Measurements from ENCODE around the gene TUBGCP6. TPM values are rescaled to one million over a fixed set of nuclear protein-coding genes. Genes with fewer than 3 reads are reported as not detected.
A peak's percentile ranks its signal among the peaks of the same experiment; 100 is the strongest.

Gene TUBGCP6, protein sequence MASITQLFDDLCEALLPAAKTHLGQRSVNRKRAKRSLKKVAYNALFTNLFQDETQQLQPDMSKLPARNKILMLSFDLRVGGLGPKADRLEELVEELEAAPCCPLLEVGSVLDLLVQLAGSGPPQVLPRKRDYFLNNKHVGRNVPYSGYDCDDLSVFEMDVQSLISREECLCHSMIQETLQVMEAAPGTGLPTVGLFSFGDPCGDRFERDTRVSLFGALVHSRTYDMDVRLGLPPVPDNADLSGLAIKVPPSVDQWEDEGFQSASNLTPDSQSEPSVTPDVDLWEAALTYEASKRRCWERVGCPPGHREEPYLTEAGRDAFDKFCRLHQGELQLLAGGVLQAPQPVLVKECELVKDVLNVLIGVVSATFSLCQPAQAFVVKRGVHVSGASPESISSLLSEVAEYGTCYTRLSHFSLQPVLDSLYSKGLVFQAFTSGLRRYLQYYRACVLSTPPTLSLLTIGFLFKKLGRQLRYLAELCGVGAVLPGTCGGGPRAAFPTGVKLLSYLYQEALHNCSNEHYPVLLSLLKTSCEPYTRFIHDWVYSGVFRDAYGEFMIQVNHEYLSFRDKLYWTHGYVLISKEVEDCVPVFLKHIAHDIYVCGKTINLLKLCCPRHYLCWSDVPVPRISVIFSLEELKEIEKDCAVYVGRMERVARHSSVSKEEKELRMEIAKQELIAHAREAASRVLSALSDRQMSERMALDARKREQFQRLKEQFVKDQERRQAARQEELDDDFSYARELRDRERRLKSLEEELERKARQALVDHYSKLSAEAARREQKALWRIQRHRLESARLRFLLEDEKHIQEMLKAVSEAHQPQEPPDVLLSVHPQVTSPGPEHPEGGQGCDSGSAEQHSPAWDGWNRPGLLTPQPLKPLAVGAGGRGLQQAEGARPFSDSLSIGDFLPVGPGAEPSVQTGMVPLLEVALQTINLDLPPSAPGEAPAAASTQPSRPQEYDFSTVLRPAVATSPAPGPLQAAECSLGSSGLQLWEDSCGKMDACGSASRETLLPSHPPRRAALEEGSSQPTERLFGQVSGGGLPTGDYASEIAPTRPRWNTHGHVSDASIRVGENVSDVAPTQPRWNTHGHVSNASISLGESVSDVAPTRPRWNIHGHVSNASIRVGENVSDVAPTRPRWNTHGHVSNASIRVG (N-terminal part only)
- total RNA-seq = 52.1 and 54.6 TPM in 2 replicates

DNA sequence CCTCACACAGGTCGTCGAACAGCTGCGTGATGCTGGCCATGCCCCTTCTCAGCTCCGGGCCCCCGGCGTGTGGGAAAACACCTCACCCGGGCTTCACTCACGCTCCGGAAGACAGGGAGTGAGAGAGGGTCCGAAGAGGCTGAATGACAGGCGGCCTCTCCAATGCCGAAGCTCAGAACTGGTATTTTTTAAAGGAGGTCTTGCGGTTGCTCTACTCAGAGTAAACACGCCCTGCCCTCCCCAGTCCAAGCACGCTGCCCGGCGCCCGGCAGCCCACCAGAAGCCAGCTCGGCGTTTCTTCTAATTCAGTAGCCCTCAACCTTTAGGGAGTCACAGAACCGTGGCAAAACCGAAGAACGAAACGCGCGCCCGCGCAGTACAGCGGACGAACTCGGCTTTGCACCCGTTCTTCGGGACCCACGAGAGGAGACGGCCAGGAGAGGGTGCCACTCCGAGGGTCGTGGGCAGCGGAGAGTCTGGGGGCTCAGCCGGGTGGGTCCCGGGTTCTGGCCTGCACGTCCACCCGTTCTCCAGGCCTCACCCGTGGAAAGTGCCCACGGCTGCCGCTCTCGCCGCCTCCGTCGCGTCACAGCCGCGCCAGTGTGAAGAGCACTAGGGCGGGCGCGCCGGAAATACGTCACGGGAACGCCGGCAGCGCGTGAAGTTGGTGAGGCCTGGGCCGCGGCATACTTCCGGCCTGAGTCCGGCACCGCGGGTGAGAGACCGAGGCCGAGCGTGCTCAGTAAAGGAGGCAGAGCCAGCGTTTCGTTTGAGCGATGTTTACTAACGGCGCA is at the start of gene TUBGCP6:
TSS of gene TUBGCP6 (minus strand) at position 604 of the 794 bp plus-strand sequence. CDS start at position 40, 564 bp downstream.
- H3K4me3 Mint-ChIP-seq = peak within 1 kb of the TSS; percentile 99
- peak within 1 kb of the TSS; percentile 100 for H3K27ac Mint-ChIP-seq
- peak; percentile 93 for DNase-seq (ENCODE audit: low spot score)
- peaks cover 2% of the 10 kb centered on the region for H3K27me3 Mint-ChIP-seq (ENCODE audit: insufficient read depth)
- H3K4me1 Mint-ChIP-seq (ENCODE audit: low read depth) = peaks cover 26% of the 10 kb centered on the region
- peaks cover 15% of the 10 kb centered on the region for H3K36me3 Mint-ChIP-seq (ENCODE audit: low read depth)
- no peaks in the 10 kb centered on the region for H3K9me3 Mint-ChIP-seq
- intact Hi-C loops (cut with micrococcal nuclease) = loop anchor here (1.0 to 10.0 kb wide), 5 partner anchors 26 to 253 kb away; partner anchors contain the start of genes DENND6B, MAPK11, SBF1 and SELENOO

DNA sequence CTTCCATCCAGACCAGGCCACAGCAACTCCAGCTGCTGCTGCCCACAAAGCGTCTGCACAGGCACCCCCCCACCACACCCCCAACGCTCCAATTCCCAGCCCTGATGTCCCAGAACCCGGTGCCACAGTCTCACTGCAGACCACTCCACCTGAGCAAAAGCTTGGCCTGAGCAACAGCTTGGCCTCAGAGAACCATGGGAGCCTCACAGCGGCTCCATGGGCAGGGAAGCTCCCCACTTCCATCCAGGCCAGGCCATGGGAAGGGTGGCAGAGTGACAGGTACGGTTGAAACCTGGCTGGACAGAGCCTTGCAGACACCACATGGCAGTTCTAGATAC is 49.5 kb upstream of the TUBGCP6 start:
- H3K4me3 Mint-ChIP-seq = no peak overlapping the region
- no peak for DNase-seq (ENCODE audit: low spot score)
- peaks cover 2% of the 10 kb centered on the region for H3K36me3 Mint-ChIP-seq (ENCODE audit: low read depth)
- peaks cover 15% of the 10 kb centered on the region for H3K27me3 Mint-ChIP-seq (ENCODE audit: insufficient read depth)
- H3K27ac Mint-ChIP-seq = no peak overlapping the region
- H3K9me3 Mint-ChIP-seq = no peaks in the 10 kb centered on the region
- intact Hi-C loops (cut with micrococcal nuclease) = no loop called here
- peaks cover 6% of the 10 kb centered on the region for H3K4me1 Mint-ChIP-seq (ENCODE audit: low read depth)

DNA sequence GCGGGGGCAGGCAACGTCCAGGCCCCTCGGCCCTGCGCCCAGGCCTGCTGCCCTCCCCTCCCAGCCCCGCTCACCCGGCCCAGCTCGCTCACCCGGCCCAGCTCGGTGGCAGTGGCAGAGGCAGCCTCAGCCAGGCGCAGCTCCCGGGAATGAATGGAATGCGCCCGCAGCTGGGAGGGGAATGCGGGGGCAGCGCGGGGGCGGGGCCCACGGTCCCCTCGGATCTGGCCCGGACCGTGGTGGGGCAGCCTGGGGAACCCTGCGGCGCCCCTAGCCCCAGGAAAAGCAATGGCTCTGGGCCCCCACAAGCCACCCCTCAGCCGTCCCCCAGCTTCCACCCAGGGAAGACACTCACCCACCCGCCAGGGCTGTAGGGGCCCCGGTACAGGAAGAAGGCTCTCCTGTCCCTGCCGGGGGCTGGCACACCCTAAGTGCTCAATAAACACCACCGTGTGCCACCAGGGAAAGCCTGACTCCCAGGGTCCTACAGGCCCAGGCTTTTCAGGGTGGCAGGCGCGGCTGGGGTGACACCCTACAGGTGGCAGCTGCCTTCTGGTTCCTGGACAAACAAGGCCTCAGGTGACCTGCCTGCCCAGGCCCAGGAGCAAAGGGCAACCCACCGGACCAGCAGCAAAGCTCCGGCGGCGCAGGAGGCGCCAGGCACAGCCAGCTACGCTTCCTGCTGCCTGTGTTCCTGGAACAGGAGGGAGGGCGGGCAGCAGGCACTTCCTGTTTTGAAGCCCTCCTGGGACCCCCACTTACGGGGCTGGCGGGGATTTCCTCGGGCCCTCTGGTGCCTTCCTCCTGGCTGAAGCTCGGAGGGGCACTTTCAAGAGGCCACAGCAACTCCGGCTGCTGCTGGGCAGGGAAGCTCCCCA is 48.9 kb upstream of the TUBGCP6 start:
- H3K4me3 Mint-ChIP-seq = no peak overlapping the region
- no peak for DNase-seq (ENCODE audit: low spot score)
- intact Hi-C loops (cut with micrococcal nuclease) = no loop called here

DNA sequence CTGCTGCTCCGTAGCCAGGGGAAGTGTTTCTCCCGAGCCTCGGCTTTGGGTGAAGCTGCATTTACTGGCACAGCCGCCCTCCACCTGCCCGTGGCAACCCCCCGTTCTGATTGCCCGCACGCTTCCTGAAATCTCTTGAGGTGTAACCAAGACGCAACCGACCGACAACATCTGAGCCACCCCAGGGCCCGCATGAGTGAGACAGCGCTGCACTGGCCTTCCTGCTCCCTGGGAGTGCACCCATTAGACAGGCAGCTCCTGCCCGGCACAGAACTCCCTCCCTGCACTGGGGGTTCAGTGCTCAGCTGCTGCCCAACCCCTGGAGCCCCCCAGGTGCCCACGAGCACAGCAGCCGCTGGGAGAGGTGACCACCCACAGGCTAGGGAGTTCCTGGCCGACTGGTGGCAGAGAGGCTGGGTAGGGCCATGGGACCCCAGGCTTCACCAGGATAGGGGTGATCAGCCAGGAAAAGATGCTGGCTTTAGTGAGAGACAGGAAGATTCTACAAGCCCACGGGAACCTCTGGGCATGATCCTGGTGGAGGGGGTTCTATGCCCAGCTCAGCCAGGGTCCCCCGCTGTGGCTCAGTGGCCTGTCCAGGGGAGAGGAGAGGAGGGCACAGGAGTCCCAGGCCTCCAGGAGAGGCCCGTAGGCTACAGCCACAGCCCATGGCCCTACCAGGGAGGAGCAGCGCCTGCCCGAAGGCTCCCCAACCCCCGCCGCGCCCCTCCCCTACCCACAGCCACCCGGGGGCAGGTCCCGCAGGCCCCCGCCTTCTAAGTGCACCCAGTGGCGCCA is 48.0 kb upstream of the TUBGCP6 start:
- intact Hi-C loops (cut with micrococcal nuclease) = no loop called here
- peak overlapping the region; percentile 31 for H3K4me3 Mint-ChIP-seq
- no peak overlapping the region for H3K27ac Mint-ChIP-seq
- H3K27me3 Mint-ChIP-seq (ENCODE audit: insufficient read depth) = peaks cover 11% of the 10 kb centered on the region
- DNase-seq (ENCODE audit: low spot score) = no peak
- peaks cover 2% of the 10 kb centered on the region for H3K36me3 Mint-ChIP-seq (ENCODE audit: low read depth)
- H3K9me3 Mint-ChIP-seq = no peaks in the 10 kb centered on the region
- H3K4me1 Mint-ChIP-seq (ENCODE audit: low read depth) = peaks cover 6% of the 10 kb centered on the region

More for the DNA sequence above, 48.9 kb upstream of the TUBGCP6 start:
- Mint-ChIP-seq H3K27ac (no peak overlapping the region), H3K4me1 (ENCODE audit: low read depth) (peaks cover 6% of the 10 kb centered on the region), H3K36me3 (ENCODE audit: low read depth) (peaks cover 2% of the 10 kb centered on the region), H3K9me3 (no peaks in the 10 kb centered on the region), H3K27me3 (ENCODE audit: insufficient read depth) (peaks cover 12% of the 10 kb centered on the region)

DNA sequence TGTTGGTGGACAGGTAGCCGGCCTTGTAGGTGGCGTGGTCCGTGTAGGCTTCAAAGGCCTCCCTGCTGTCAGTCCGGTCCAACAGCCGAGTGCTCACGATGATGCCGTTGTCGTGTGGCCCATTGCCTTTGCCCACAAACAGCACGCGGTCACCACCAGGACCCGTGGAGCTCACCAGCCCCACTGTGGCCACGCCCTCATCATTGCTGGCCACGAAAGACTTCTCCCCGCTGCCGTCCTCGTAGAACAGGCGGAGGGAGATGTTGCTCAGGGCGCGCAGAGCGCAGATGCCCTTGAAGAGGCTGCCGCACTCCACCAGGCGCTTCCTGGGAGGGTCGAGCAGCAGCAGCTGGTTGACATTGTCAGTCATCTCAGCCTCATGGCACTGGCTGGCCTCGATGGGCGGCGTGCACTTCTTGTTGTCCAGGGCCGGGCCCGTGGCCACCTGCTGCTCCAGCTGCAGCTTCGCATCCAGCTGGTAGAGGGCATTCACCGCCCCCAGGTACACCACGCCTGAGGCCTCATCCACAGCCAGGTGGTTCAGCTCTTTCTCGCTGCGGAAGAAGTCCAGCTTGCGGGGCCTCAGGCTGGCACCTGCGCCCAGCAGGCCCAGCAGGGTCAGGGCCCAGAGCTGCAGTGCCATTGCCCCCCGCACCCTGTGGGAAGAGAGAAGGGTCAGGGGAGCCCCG is 45.3 kb upstream of the TUBGCP6 start:
- intact Hi-C loops (cut with micrococcal nuclease) = no loop called here
- Mint-ChIP-seq H3K36me3 (ENCODE audit: low read depth) (peaks cover 2% of the 10 kb centered on the region), H3K27me3 (ENCODE audit: insufficient read depth) (peaks cover 9% of the 10 kb centered on the region), H3K27ac (no peak overlapping the region), H3K4me3 (no peak overlapping the region), H3K9me3 (no peaks in the 10 kb centered on the region), H3K4me1 (ENCODE audit: low read depth) (peaks cover 6% of the 10 kb centered on the region)
- no peak for DNase-seq (ENCODE audit: low spot score)

DNA sequence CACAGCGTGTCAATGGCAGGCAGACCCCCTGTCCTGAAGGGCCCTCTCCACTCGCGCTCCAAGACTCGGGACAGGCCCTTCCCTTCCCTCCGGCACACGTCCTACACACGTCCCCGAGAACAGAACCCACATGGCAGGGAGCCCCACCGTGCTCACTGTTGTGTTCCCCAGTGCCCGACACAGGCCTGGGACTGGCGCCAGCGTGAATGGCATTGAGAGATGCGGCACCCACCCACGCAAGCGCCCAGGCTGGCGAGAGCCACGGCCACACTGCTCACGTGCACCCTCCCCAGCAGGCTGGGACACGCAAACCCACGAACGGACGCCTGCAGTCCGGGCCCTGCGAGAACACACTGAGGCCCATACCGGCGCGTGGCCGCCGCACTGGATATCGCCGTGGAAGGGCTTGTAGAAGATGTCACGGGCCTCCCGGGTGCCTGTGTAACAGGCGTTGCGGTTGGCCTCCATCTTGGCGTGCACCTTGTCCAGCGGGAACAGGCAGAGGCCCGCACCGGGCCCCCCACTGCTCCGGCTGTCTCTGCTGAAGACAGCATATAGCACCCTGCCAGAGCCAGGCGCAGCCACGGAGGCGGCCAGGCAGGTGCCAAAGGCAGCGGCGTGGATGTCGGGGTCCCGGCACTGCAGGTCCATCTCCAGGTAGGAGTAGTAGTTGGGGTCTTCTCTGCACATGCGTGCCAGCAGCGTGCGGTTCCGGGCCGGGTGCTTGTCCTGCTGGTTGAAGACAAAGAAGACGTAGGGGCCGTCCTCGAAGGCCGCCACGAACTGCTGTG is 44.5 kb upstream of the TUBGCP6 start:
- Mint-ChIP-seq H3K27ac (no peak overlapping the region), H3K27me3 (ENCODE audit: insufficient read depth) (peaks cover 7% of the 10 kb centered on the region), H3K36me3 (ENCODE audit: low read depth) (peaks cover 2% of the 10 kb centered on the region), H3K9me3 (no peaks in the 10 kb centered on the region), H3K4me1 (ENCODE audit: low read depth) (peaks cover 6% of the 10 kb centered on the region), H3K4me3 (no peak overlapping the region)
- DNase-seq (ENCODE audit: low spot score) = no peak
- intact Hi-C loops (cut with micrococcal nuclease) = no loop called here

DNA sequence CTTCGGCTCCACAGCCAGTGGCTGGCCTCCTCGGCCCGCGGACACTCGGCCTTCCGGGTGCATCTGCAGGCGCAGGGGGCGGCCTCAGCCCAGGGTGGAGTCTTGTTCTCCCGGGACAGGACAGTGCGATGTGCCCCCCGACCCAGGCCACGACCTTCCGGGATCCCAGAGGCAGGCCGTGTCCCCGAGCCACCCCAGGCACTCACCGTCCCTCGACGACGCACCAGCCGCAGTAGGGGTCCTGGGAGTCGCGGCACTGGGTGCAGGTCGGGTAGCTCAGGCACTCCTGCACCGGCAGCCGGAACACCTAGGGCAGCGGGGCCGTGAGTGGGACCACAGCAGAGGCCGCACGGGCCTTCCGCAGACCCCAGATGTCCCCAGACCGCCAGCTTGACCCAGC is 42.9 kb upstream of the TUBGCP6 start:
- DNase-seq (ENCODE audit: low spot score) = no peak
- peaks cover 4% of the 10 kb centered on the region for H3K27me3 Mint-ChIP-seq (ENCODE audit: insufficient read depth)
- H3K27ac Mint-ChIP-seq = no peak overlapping the region
- H3K4me1 Mint-ChIP-seq (ENCODE audit: low read depth) = peaks cover 4% of the 10 kb centered on the region
- peaks cover 2% of the 10 kb centered on the region for H3K36me3 Mint-ChIP-seq (ENCODE audit: low read depth)
- no peaks in the 10 kb centered on the region for H3K9me3 Mint-ChIP-seq
- no peak overlapping the region for H3K4me3 Mint-ChIP-seq
- intact Hi-C loops (cut with micrococcal nuclease) = no loop called here

DNA sequence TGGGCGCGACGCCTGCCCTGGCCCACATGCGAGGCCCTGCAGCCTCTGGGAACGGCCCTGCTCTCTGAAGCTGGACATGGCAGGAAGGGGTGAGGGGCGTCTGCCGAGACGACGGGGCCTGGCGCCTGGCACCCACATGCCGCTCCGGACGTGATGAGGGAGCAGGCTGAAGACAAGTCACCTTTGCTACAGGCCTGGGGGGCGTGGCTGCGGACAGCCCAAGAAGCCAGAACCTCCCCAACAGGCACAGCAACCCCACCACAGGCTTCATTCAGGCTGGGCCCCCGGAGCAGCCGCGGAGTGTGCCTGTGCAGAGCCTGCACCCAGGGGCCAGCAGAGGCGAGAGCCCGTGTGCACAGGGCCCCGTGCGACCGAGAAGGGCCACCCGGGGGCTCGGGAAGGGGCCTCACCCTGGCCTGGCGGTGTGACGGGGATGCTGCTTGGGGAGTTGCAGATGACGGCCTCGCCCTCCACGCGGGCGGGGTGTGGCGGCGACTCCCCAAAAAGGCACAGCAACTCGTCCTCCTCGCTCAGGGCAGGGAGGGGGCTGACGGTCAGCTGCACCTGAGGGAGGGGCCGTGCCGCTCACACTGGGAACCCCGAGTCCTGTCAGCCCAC is 42.0 kb upstream of the TUBGCP6 start:
- H3K27me3 Mint-ChIP-seq (ENCODE audit: insufficient read depth) = no peaks in the 10 kb centered on the region
- no peaks in the 10 kb centered on the region for H3K36me3 Mint-ChIP-seq (ENCODE audit: low read depth)
- H3K9me3 Mint-ChIP-seq = no peaks in the 10 kb centered on the region
- no peak for DNase-seq (ENCODE audit: low spot score)
- no peak overlapping the region for H3K4me3 Mint-ChIP-seq
- H3K4me1 Mint-ChIP-seq (ENCODE audit: low read depth) = no peaks in the 10 kb centered on the region
- intact Hi-C loops (cut with micrococcal nuclease) = no loop called here
- H3K27ac Mint-ChIP-seq = no peak overlapping the region

DNA sequence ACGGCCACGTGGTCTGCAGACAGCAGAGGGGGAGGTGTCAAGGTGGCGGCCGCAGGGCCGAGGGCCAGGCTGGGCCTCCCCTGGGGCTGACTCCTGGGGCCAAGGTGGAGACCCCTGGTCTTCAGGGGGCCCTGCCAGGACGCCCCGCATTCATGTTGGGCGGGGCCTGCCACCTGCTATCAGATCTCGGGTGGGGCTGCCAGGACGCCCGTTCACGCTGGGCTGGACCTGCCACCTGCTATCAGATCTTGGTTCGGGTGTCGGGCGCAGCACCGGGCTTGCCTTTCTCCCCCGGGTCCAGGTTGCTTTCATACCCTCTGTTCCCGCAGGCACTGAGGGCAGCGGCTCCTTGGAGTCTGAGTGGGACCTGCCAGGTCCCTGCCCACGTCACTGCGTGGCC is 41.5 kb upstream of the TUBGCP6 start:
- intact Hi-C loops (cut with micrococcal nuclease) = no loop called here
- Mint-ChIP-seq H3K9me3 (no peaks in the 10 kb centered on the region), H3K27ac (no peak overlapping the region), H3K27me3 (ENCODE audit: insufficient read depth) (no peaks in the 10 kb centered on the region), H3K36me3 (ENCODE audit: low read depth) (no peaks in the 10 kb centered on the region), H3K4me3 (no peak overlapping the region), H3K4me1 (ENCODE audit: low read depth) (no peaks in the 10 kb centered on the region)
- DNase-seq (ENCODE audit: low spot score) = no peak
